Naive thymus-derived CD4-positive, alpha-beta T cell (primary cell): ENCODE data around the gene MED10. TPM values are rescaled to one million over a fixed set of nuclear protein-coding genes. Genes with fewer than 3 reads are reported as not detected.

Experiments used
- ATAC-seq: fragments of 150-1000 bp; cut with Tn5 transposase; 2 replicates; pipeline ENCODE4 v1.10.0; 2021; ENCODE audit warnings: mild to moderate bottlenecking, moderate library complexity
- CTCF ChIA-PET: fragments of 350-600 bp; sonication (Branson Sonifier 250); formaldehyde crosslinking; loops from one replicate; lab custom pipeline; 2021; ENCODE audit warnings: antibody characterized with exemption; lab: Charles Lee
- POLR2A ChIA-PET: fragments of 350-600 bp; sonication (Branson Sonifier 250); formaldehyde crosslinking; loops from one replicate; lab custom pipeline; 2021; ENCODE audit warnings: antibody characterized with exemption, inconsistent platforms; lab: Charles Lee
- DNase-seq, 9 donors: peaks; one replicate each; pipeline versions ENCODE4 v3.0.0 to v3.0.0-alpha.2; 2020 to 2022; ENCODE audit warnings: mixed read lengths in 1 of 9
- H3K27ac ChIP-seq: one replicate; pipeline ENCODE4 v1.7.0; 2013; ENCODE audit warnings: mild to moderate bottlenecking, low read depth, low read length, moderate library complexity
- H3K27me3 ChIP-seq, 2 donors: one replicate each; pipeline ENCODE4 v1.7.0; 2013; ENCODE audit warnings: low read length in 2 of 2, mild to moderate bottlenecking in 2 of 2, moderate library complexity in 2 of 2; ENCODE audit not compliant: control insufficient read depth in 2 of 2, insufficient read depth in 2 of 2
- H3K36me3 ChIP-seq, 3 experiments: 1 replicate in 2 of 3; 2 replicates in 1 of 3; pipeline ENCODE4 v1.7.0; 2013; ENCODE audit warnings: low read length in 3 of 3, mild to moderate bottlenecking in 3 of 3, moderate library complexity in 1 of 3; ENCODE audit not compliant: insufficient read depth in 3 of 3, control insufficient read depth in 2 of 3
- H3K4me1 ChIP-seq, 2 donors: one replicate each; pipeline ENCODE4 v1.7.0; 2013; ENCODE audit warnings: low read length in 2 of 2, mild to moderate bottlenecking in 2 of 2, moderate library complexity in 1 of 2; ENCODE audit not compliant: control insufficient read depth in 2 of 2, insufficient read depth in 2 of 2
- H3K4me3 ChIP-seq: 2 replicates; pipeline ENCODE4 v1.7.0; 2013; ENCODE audit warnings: mild to moderate bottlenecking, low read length
- H3K9me3 ChIP-seq, 3 experiments: 1 replicate in 2 of 3; 2 replicates in 1 of 3; pipeline ENCODE4 v1.7.0; 2013; ENCODE audit warnings: low read length in 3 of 3; ENCODE audit not compliant: control insufficient read depth in 2 of 3
- H3K27ac Mint-ChIP-seq, 9 donors: one replicate each; pipeline ENCODE4 v1.8.0; 2020 to 2022; ENCODE audit warnings: mixed read lengths in 9 of 9, mild to moderate bottlenecking in 8 of 9, moderate library complexity in 5 of 9, inconsistent platforms in 2 of 9
- H3K27me3 Mint-ChIP-seq, 5 donors: one replicate each; pipeline ENCODE4 v1.8.0; 2021 to 2022; ENCODE audit warnings: mixed read lengths in 5 of 5, mild to moderate bottlenecking in 1 of 5
- H3K36me3 Mint-ChIP-seq, 5 donors: one replicate each; pipeline ENCODE4 v1.8.0; 2020 to 2022; ENCODE audit warnings: mixed read lengths in 5 of 5, mild to moderate bottlenecking in 3 of 5, inconsistent platforms in 1 of 5
- H3K4me1 Mint-ChIP-seq, 7 donors: one replicate each; pipeline ENCODE4 v1.8.0; 2020 to 2022; ENCODE audit warnings: mixed read lengths in 7 of 7, mild to moderate bottlenecking in 3 of 7, inconsistent platforms in 1 of 7
- H3K4me3 Mint-ChIP-seq, 10 donors: one replicate each; pipeline ENCODE4 v1.8.0; 2020 to 2022; ENCODE audit warnings: mild to moderate bottlenecking in 10 of 10, mixed read lengths in 10 of 10, moderate library complexity in 6 of 10, inconsistent platforms in 2 of 10
- H3K9me3 Mint-ChIP-seq, 11 donors: one replicate each; pipeline ENCODE4 v1.8.0; 2020 to 2022; ENCODE audit warnings: mixed read lengths in 11 of 11, mild to moderate bottlenecking in 4 of 11, inconsistent platforms in 1 of 11, moderate library complexity in 1 of 11
- intact Hi-C, 2 donors: fragments of 100-400 bp; cut with micrococcal nuclease; formaldehyde crosslinking; loops; one replicate each; pipeline ENCODE4 v1.15.1; 2023
- polyA plus RNA-seq, 2 donors: library from polyadenylated mRNA; unstranded; fragments of 300-500 nt; fragmentation: Illumina TruSeq; gene quantifications; one replicate each; pipeline ENCODE4 v1.2.3, GENCODE V29; 2021
- total RNA-seq, 6 experiments: library from RNA in 5 of 6; stranded (reverse) in 5 of 6; gene quantifications; 1 replicate in 5 of 6; 2 replicates in 1 of 6; pipeline ENCODE4 v1.2.3 and lab custom pipeline; 2021 to 2026

Gene MED10
- total and polyA plus RNA-seq, 7 experiments from 2014 or later = 46.0 to 121 (median 62.2) TPM

DNA sequence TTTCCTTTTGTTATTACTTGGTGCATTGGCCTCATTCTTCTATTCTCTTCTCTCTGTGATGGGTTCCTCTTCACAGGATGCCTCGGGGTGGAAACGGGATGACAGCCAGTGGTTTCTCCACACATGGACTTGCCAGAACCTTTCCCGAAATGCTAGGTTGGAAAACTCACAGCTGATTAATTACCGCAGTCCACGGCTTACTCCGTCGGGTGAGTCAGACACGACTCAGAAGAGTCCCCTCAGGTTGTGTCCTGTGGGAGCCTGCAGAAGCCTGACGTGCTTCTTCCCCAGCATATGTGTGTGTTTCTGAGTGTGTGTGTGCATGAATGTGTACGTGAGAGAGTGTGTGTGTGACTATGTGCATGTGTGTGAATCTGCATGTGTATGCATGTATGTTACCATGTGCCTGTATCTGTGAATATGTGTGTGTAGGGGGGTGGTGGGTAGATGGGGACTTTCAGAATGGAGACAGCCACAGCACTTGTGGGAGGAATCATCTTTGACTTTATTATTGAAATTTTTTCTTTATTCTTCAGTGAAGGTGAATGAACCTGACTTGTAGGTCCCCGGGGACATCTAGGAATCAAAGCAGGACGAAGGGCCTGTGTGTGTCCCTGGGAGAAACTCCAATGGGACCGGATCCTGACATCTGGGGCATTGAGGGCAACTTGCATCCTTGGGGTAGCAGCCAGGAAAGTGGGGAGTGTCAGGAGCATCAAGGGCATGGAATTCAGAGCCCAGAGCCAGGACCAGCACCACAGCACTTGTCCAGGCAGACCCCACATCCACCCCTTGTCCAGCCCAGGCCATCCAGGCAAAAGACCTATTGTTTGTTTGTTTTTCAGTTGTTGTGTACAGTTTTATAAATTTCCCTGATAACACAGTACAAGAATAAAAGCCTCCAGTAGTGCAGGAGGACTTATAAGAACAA is 21.9 kb upstream of the MED10 start:
- no peak for DNase-seq
- POLR2A ChIA-PET = no interaction called here
- Histone ChIP-seq H3K27ac (no peak overlapping the region), H3K36me3 (no peaks in the 10 kb centered on the region), H3K9me3 (peaks cover 0 to 3% (median 0%) of the 10 kb centered on the region in 3 experiments), H3K4me3 (no peak overlapping the region), H3K4me1 (no peaks in the 10 kb centered on the region), H3K27me3 (no peaks in the 10 kb centered on the region)
- Mint-ChIP-seq H3K4me3 (no peak overlapping the region), H3K4me1 (peaks cover 0 to 4% (median 0%) of the 10 kb centered on the region in 7 donors), H3K9me3 (peaks cover 0 to 3% (median 0%) of the 10 kb centered on the region in 11 donors), H3K27ac (peak overlapping the region in 1 of 9 donors; percentile 53), H3K36me3 (peaks cover 0 to 4% (median 0%) of the 10 kb centered on the region in 5 donors), H3K27me3 (peaks cover 12 to 24% (median 17%) of the 10 kb centered on the region in 5 donors)
- intact Hi-C loops = no loop called here
- CTCF ChIA-PET = interaction anchor here (0.6 kb wide), 1 partner anchor 984 kb away, joined by 3 read pairs; no protein-coding TSS in a partner anchor
- no peak for ATAC-seq

DNA sequence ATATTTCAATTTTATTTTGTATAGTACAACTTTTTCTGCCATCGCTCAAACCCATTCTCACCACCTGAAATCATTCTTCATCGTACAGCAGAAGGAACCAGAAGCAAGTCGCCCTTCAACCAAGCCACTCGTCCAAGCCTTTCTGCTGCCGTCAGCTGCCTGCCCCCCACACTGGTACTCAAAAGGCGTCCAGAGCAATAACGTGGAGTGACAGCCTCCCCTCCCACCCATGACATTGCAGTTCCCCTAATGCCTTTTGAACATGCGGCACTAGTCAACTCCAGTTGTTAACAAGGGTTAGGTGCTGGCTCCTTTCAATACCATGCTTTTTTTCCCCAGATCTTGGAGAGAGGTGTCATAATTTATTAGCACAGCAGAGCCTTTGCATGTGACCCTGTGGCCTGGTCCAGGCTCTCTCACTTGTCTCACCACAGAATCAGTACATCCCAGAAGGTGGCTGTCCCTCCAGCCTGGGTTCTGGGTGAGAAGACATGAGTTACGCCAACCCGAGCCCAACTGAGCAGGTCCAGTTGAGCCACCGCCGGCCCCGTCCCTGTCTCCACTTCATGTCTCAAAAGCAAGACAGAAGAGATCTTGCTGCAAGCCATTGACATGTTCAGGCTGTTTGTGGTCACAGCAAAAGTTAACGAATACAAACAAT is 20.4 kb upstream of the MED10 start:
- H3K9me3 ChIP-seq = peaks cover 0 to 3% (median 0%) of the 10 kb centered on the region in 3 experiments
- no peaks in the 10 kb centered on the region for H3K36me3 ChIP-seq
- Mint-ChIP-seq H3K27ac (peak overlapping the region in 1 of 9 donors; percentile 28), H3K36me3 (peaks cover 0 to 4% (median 0%) of the 10 kb centered on the region in 5 donors), H3K4me3 (no peak overlapping the region), H3K4me1 (peaks cover 0 to 7% (median 1%) of the 10 kb centered on the region in 7 donors), H3K9me3 (peaks cover 0 to 3% (median 0%) of the 10 kb centered on the region in 11 donors), H3K27me3 (peaks cover 12 to 29% (median 22%) of the 10 kb centered on the region in 5 donors)
- H3K27me3 ChIP-seq = no peaks in the 10 kb centered on the region
- CTCF ChIA-PET = no interaction called here
- DNase-seq = no peak
- POLR2A ChIA-PET = no interaction called here
- no peak overlapping the region for H3K4me3 ChIP-seq
- ATAC-seq = no peak
- intact Hi-C loops = no loop called here
- H3K27ac ChIP-seq = no peak overlapping the region
- no peaks in the 10 kb centered on the region for H3K4me1 ChIP-seq

DNA sequence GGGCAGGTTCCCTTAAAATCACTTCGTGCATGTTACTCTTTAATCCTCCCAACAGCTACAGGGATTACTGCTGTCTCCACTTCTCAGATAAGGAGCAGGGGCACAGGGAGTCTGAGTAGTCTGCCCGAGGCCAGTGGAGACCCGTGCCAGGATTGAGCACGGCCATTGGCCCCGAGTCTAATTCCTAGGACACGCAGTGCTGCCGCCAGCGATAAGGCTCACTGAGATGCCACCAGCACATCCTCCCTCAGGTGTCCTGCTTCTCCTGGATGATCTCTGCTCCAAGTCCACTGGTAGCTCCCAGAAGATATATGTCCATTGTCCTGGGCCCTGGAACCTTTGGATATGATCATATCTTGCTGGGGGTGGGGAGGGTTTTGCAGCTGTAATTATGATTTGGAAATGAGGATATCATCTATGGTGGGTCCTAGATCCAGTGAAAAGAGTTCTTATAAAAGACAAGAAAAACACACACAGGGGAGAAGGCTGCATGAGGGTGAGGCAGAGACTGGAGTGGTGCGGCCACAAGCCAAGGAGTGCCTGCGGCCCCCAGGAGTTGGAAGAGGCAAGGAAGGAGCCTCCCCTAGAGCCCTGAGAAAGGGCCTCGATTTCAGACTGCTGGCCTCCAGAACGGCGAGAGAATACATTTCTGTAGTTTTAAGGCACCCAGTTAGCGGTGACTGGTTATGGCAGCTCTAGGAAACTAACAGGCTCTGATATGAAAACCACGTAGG is 19.4 kb upstream of the MED10 start:
- no peak for DNase-seq
- POLR2A ChIA-PET = no interaction called here
- H3K9me3 Mint-ChIP-seq = peaks cover 0 to 4% (median 0%) of the 10 kb centered on the region in 11 donors

DNA sequence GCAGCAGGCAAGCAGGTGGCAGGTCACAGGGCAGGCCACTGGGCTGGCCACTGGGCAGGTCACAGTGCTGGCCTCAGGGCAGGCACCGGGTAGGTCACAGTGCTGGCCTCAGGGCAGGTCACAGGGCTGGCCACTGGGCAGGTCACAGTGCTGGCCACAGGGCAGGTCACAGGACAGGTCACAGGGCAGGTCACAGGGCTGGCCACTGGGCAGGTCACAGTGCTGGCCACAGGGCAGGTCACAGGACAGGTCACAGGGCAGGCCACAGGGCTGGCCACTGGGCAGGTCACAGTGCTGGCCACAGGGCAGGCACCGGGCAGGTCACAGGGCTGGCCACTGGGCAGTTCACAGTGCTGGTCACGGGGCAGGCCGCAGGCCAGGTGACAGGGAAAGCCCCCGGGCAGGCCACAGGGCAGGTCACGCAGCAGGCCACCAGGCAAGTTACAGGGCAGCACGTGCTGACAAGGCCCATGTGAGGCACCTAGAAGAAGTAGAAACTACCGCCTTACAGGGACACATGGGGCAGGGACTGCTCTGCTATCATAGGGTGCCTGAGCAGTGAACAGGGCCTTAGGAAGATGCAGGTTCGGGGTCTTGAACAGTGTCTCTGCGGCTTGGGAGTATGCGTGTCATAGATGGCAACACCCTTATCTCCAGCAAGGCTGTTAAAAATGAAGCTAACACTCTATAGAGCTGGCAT is 18.6 kb upstream of the MED10 start:
- ChIA-PET POLR2A (no interaction called here), CTCF (no interaction called here)
- no peak for DNase-seq
- no peak overlapping the region for H3K4me3 ChIP-seq
- Mint-ChIP-seq H3K4me3 (no peak overlapping the region), H3K36me3 (peaks cover 0 to 4% (median 0%) of the 10 kb centered on the region in 5 donors), H3K27me3 (peaks cover 9 to 35% (median 27%) of the 10 kb centered on the region in 5 donors), H3K9me3 (peaks cover 0 to 6% (median 0%) of the 10 kb centered on the region in 11 donors), H3K4me1 (peaks cover 1 to 10% (median 7%) of the 10 kb centered on the region in 7 donors), H3K27ac (no peak overlapping the region)
- no peak for ATAC-seq
- no peaks in the 10 kb centered on the region for H3K4me1 ChIP-seq
- intact Hi-C loops = no loop called here
- H3K27me3 ChIP-seq = no peaks in the 10 kb centered on the region
- H3K9me3 ChIP-seq = peaks cover 0 to 3% (median 0%) of the 10 kb centered on the region in 3 experiments
- no peaks in the 10 kb centered on the region for H3K36me3 ChIP-seq
- no peak overlapping the region for H3K27ac ChIP-seq

More for the DNA sequence above, 19.4 kb upstream of the MED10 start:
- Mint-ChIP-seq H3K4me1 (peaks cover 1 to 10% (median 7%) of the 10 kb centered on the region in 7 donors), H3K27me3 (peaks cover 12 to 30% (median 22%) of the 10 kb centered on the region in 5 donors), H3K4me3 (no peak overlapping the region), H3K27ac (no peak overlapping the region), H3K36me3 (peaks cover 0 to 4% (median 0%) of the 10 kb centered on the region in 5 donors)
- intact Hi-C loops = no loop called here
- no peaks in the 10 kb centered on the region for H3K36me3 ChIP-seq
- no peak overlapping the region for H3K27ac ChIP-seq
- peaks cover 0 to 3% (median 0%) of the 10 kb centered on the region in 3 experiments for H3K9me3 ChIP-seq
- H3K4me1 ChIP-seq = no peaks in the 10 kb centered on the region
- no peak for ATAC-seq
- H3K27me3 ChIP-seq = no peaks in the 10 kb centered on the region
- CTCF ChIA-PET = no interaction called here
- H3K4me3 ChIP-seq = no peak overlapping the region

DNA sequence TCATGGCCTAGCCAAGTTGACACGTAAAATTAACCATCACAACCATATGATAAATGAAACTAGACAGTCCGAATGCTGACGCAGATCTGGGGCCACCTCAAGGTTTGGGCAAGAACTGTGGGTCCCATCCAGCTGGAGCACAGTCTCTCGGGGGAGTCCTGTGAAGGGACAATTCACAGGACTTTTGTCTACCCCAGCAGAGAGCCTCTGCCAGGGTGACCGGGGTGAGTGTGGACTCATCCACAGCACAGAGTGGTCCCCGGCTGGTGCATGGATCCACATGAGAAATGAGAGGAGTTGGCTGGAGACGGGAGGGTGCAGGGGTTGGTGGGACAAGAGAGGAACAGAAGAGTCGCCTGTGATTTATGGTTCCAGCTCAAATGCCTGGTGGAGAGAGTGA is 17.7 kb upstream of the MED10 start:
- peak overlapping the region in 1 of 9 donors; percentile 29 for H3K27ac Mint-ChIP-seq
- DNase-seq (no peak), ATAC-seq (no peak)
- H3K9me3 Mint-ChIP-seq = peaks cover 0 to 6% (median 0%) of the 10 kb centered on the region in 11 donors
- H3K4me1 ChIP-seq = no peaks in the 10 kb centered on the region
- H3K9me3 ChIP-seq = peaks cover 0 to 3% (median 0%) of the 10 kb centered on the region in 3 experiments
- H3K4me3 Mint-ChIP-seq = no peak overlapping the region
- peaks cover 0 to 4% (median 0%) of the 10 kb centered on the region in 5 donors for H3K36me3 Mint-ChIP-seq
- CTCF ChIA-PET = no interaction called here
- H3K27me3 Mint-ChIP-seq = peaks cover 9 to 30% (median 24%) of the 10 kb centered on the region in 5 donors
- POLR2A ChIA-PET = no interaction called here
- H3K27me3 ChIP-seq = no peaks in the 10 kb centered on the region
- intact Hi-C loops = no loop called here
- H3K27ac ChIP-seq = no peak overlapping the region
- H3K36me3 ChIP-seq = no peaks in the 10 kb centered on the region
- H3K4me3 ChIP-seq = no peak overlapping the region
- peaks cover 1 to 10% (median 7%) of the 10 kb centered on the region in 7 donors for H3K4me1 Mint-ChIP-seq
